HL-60 (cell line): ENCODE results near the gene KLF16.

Experiments used
- DNase-seq, 2 experiments: peaks; one replicate each; pipeline ENCODE4 v3.0.0-alpha.2; 2010 to 2020; ENCODE audit warnings: low read depth in 1 of 2, low spot score in 1 of 2
- H3K27ac ChIP-seq: fragments of 250-450 bp; sonication (Bioruptor Pico); replicated peaks from 2 replicates; pipeline ENCODE4 v1.5.1; 2020; ENCODE audit warnings: mild to moderate bottlenecking, moderate library complexity
- H3K27me3 ChIP-seq: fragments of 250-450 bp; sonication (Bioruptor Pico); 2 replicates; pipeline ENCODE4 v1.5.1; 2021; ENCODE audit warnings: mild to moderate bottlenecking, moderate library complexity; ENCODE audit not compliant: insufficient read depth, poor library complexity, severe bottlenecking
- H3K4me3 ChIP-seq: replicated peaks from 2 replicates; pipeline ENCODE4 v1.5.1; 2011; ENCODE audit warnings: mild to moderate bottlenecking, control low read depth, low read length; ENCODE audit not compliant: insufficient read depth
- CTCF ChIP-seq: IDR thresholded peaks from one replicate; pipeline ENCODE4 v1.5.1; 2011; ENCODE audit warnings: low read length, control low read depth, inconsistent platforms; ENCODE audit not compliant: insufficient read depth
- GABPA ChIP-seq: IDR thresholded peaks from 2 replicates; pipeline ENCODE4 v1.6.1; 2012; ENCODE audit warnings: low read depth
- POLR2AphosphoS5 ChIP-seq: IDR thresholded peaks from 2 replicates; pipeline ENCODE4 v1.6.1; 2012; ENCODE audit warnings: low read depth
- SPI1 ChIP-seq: IDR thresholded peaks from 2 replicates; pipeline ENCODE4 v1.6.1; 2012; ENCODE audit warnings: low read depth, mild to moderate bottlenecking, borderline replicate concordance
- TF ChIP-seq, protein P1 (sequence below): IDR thresholded peaks from 2 replicates; pipeline ENCODE4 v1.6.1; 2012; ENCODE audit warnings: low read depth; ENCODE audit not compliant: insufficient replicate concordance

Gene KLF16

GRCh38 chr19:1874554-1875185 is 11.3 kb upstream of the KLF16 start:
- H3K27me3 ChIP-seq: no peaks in the 10 kb centered on the region
- DNase-seq: peak in 1 of 2 experiments; percentile 31

GRCh38 chr19:1873524-1874473 is 10.4 kb upstream of the KLF16 start:
- H3K27ac ChIP-seq: peak overlapping the region; percentile 98
- H3K27me3 ChIP-seq: no peaks in the 10 kb centered on the region
- TF ChIP-seq CTCF (no peak), POLR2AphosphoS5 (peak; percentile 40; the same call in 1 of the 2 replicates), SPI1 (peak; percentile 43; the same call in 1 of the 2 replicates)
- peak; percentile 63 to 66 for DNase-seq
- peak overlapping the region; percentile 90 for H3K4me3 ChIP-seq

More at GRCh38 chr19:1874554-1875185, 11.3 kb upstream of the KLF16 start:
- Histone ChIP-seq H3K27ac (peak overlapping the region; percentile 98), H3K4me3 (peak overlapping the region; percentile 90)
- peak; percentile 36; the same call in 1 of the 2 replicates for TF ChIP-seq GABPA
- TF ChIP-seq CTCF: no peak

DNA sequence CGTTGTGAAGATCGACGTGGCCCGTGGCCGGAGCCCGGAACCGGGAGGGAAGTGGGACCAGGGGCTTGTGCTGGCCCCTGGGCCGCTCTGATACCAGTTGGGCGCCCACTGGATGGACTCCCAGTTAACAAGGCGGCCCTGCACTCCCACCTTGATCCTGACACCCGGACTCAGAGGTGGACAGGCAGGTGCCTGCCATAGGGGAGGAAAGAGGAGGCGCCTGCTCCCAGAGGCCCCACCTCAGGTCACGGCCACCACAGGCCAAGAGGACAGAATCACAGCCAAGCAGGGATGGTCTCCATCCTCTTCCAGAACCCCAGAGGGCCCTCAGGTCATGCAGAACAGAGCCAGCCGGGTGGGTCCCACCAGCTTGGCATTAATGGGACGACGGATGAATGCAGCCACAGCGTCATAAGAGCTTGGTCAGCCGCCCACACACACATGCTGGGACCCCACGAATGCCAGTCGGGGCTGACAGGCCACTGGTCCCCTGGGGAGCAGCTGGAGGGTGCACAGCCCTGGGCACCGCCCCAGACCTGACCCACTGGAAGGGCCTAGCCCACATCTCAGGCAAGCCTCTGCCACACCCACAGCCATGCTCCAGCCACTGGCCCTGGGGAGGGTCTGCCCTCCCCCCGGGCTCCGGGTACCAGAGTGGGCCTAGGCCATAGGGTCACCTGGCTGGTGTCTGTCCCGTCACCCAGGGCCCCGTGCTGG is 9.6 kb upstream of the KLF16 start:
- DNase-seq: no peak
- Histone ChIP-seq H3K27ac (peak overlapping the region; percentile 98), H3K27me3 (no peaks in the 10 kb centered on the region), H3K4me3 (peak overlapping the region; percentile 90)
- no peak for TF ChIP-seq CTCF
- no peak for TF ChIP-seq SPI1
- TF ChIP-seq, protein P1, sequence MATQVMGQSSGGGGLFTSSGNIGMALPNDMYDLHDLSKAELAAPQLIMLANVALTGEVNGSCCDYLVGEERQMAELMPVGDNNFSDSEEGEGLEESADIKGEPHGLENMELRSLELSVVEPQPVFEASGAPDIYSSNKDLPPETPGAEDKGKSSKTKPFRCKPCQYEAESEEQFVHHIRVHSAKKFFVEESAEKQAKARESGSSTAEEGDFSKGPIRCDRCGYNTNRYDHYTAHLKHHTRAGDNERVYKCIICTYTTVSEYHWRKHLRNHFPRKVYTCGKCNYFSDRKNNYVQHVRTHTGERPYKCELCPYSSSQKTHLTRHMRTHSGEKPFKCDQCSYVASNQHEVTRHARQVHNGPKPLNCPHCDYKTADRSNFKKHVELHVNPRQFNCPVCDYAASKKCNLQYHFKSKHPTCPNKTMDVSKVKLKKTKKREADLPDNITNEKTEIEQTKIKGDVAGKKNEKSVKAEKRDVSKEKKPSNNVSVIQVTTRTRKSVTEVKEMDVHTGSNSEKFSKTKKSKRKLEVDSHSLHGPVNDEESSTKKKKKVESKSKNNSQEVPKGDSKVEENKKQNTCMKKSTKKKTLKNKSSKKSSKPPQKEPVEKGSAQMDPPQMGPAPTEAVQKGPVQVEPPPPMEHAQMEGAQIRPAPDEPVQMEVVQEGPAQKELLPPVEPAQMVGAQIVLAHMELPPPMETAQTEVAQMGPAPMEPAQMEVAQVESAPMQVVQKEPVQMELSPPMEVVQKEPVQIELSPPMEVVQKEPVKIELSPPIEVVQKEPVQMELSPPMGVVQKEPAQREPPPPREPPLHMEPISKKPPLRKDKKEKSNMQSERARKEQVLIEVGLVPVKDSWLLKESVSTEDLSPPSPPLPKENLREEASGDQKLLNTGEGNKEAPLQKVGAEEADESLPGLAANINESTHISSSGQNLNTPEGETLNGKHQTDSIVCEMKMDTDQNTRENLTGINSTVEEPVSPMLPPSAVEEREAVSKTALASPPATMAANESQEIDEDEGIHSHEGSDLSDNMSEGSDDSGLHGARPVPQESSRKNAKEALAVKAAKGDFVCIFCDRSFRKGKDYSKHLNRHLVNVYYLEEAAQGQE: no peak
- TF ChIP-seq POLR2AphosphoS5: no peak
- TF ChIP-seq GABPA: no peak

GRCh38 chr19:1871630-1872029 is 8.3 kb upstream of the KLF16 start:
- no peaks in the 10 kb centered on the region for H3K27me3 ChIP-seq

More at GRCh38 chr19:1871630-1872029, 8.3 kb upstream of the KLF16 start:
- no peak overlapping the region for H3K27ac ChIP-seq
- H3K4me3 ChIP-seq: no peak overlapping the region
- DNase-seq: no peak
- TF ChIP-seq, protein P1: no peak
- TF ChIP-seq GABPA (no peak), POLR2AphosphoS5 (no peak), CTCF (no peak)
